HepG2 (cell line): ENCODE data around the gene ERMP1. TPM values are rescaled to one million over a fixed set of nuclear protein-coding genes. Genes with fewer than 3 reads are reported as not detected.
"Not testable (repeated sequence)": the region's sequence is repeated elsewhere in the genome, so short reads cannot be mapped to it uniquely, and the experiment has no call there.

Experiments
- HNF4G ChIP-seq, 2 experiments: sonication (generic) in 1 of 2; formaldehyde crosslinking in 1 of 2; IDR thresholded peaks; 2 replicates each; pipeline versions ENCODE4 v1.4.0 to v1.6.1; 2011 to 2020; ENCODE audit warnings: borderline replicate concordance in 2 of 2, low read depth in 2 of 2, mild to moderate bottlenecking in 2 of 2, low read length in 1 of 2, missing genetic modification reagents in 1 of 2, moderate library complexity in 1 of 2
- ISL2 ChIP-seq: sonication (generic); formaldehyde crosslinking; IDR thresholded peaks from 2 replicates; pipeline ENCODE4 v1.5.0; 2020; ENCODE audit warnings: missing genetic modification reagents
- KAT8 ChIP-seq: IDR thresholded peaks from 2 replicates; pipeline ENCODE4 v1.6.1; 2016; ENCODE audit warnings: missing genetic modification reagents, missing compliant biosample characterization
- NCOA1 ChIP-seq: sonication (generic); formaldehyde crosslinking; IDR thresholded peaks from 2 replicates; pipeline ENCODE4 v1.9.0; 2021; ENCODE audit warnings: missing genetic modification reagents
- NCOR1 ChIP-seq: fragments of 200-600 bp; sonication (generic); IDR thresholded peaks from 2 replicates; pipeline ENCODE4 v1.7.0; 2017; ENCODE audit warnings: antibody characterized with exemption, low read length, borderline replicate concordance
- NR2C2 ChIP-seq: sonication (generic); formaldehyde crosslinking; IDR thresholded peaks from 2 replicates; pipeline ENCODE4 v1.4.0; 2020; ENCODE audit warnings: missing genetic modification reagents, mild to moderate bottlenecking, moderate library complexity, borderline replicate concordance
- NRL ChIP-seq: sonication (generic); formaldehyde crosslinking; IDR thresholded peaks from 2 replicates; pipeline ENCODE4 v1.5.0; 2020; ENCODE audit warnings: missing genetic modification reagents, mild to moderate bottlenecking, moderate library complexity, borderline replicate concordance
- POGZ ChIP-seq: sonication (generic); formaldehyde crosslinking; IDR thresholded peaks from 2 replicates; pipeline ENCODE4 v1.4.0; 2020; ENCODE audit warnings: mild to moderate bottlenecking, missing genetic modification reagents
- PPARG ChIP-seq: conservative IDR thresholded peaks from 2 replicates; pipeline ENCODE4 v1.6.1; 2016; ENCODE audit warnings: missing biosample characterization, missing genetic modification reagents
- REPIN1 ChIP-seq: sonication (generic); formaldehyde crosslinking; IDR thresholded peaks from 2 replicates; pipeline ENCODE4 v1.8.0; 2022; ENCODE audit warnings: missing genetic modification reagents, low read depth, mild to moderate bottlenecking, borderline replicate concordance
- SOX6 ChIP-seq, 2 experiments: fragments of 450-650 bp in 1 of 2; sonication (generic) in 1 of 2; formaldehyde crosslinking in 1 of 2; IDR thresholded peaks; 2 replicates each; pipeline versions ENCODE4 v1.4.0 to v1.6.1; 2017 to 2020; ENCODE audit warnings: antibody characterized with exemption in 1 of 2, mild to moderate bottlenecking in 1 of 2, missing genetic modification reagents in 1 of 2
- ZNF12 ChIP-seq: sonication (generic); formaldehyde crosslinking; IDR thresholded peaks from 2 replicates; pipeline ENCODE4 v1.5.0; 2020; ENCODE audit warnings: missing genetic modification reagents
- ZNF350 ChIP-seq: sonication (generic); formaldehyde crosslinking; IDR thresholded peaks from 2 replicates; pipeline ENCODE4 v1.4.0; 2020; ENCODE audit warnings: mild to moderate bottlenecking, low read depth, missing genetic modification reagents, borderline replicate concordance
- ZNF749 ChIP-seq: sonication (generic); formaldehyde crosslinking; IDR thresholded peaks from 2 replicates; pipeline ENCODE4 v1.8.0; 2022; ENCODE audit warnings: mild to moderate bottlenecking, missing genetic modification reagents, moderate library complexity, borderline replicate concordance
- ZSCAN31 ChIP-seq: sonication (generic); formaldehyde crosslinking; IDR thresholded peaks from 2 replicates; pipeline ENCODE4 v1.5.0; 2020; ENCODE audit warnings: low read depth, mild to moderate bottlenecking, missing genetic modification reagents
- polyA plus RNA-seq, 8 experiments: library from polyadenylated mRNA; depleted of rRNA in 3 of 8; stranded (reverse) in 7 of 8; unstranded in 1 of 8; fragments of >200 nt; fragmentation: Illumina TruSeq in 4 of 8; extraction: Trizol in 4 of 8; gene quantifications; 2 replicates each; pipeline versions ENCODE4 v1.2.1 to v1.2.3, GENCODE V29; 2011 to 2016; ENCODE audit warnings: low read depth in 4 of 8, missing spikeins in 1 of 8, mixed read lengths in 1 of 8; ENCODE audit not compliant: insufficient read depth in 1 of 8
- total RNA-seq, 5 experiments: library from RNA; depleted of rRNA; stranded (reverse); fragments of >200 nt; fragmentation: Illumina TruSeq; extraction: Trizol; gene quantifications; 2 replicates each; pipeline ENCODE4 v1.2.3, GENCODE V29; 2016; ENCODE audit warnings: low read depth in 1 of 5
- TF ChIP-seq, protein P1 (sequence below): IDR thresholded peaks from 2 replicates; pipeline ENCODE4 v1.4.0; 2020; ENCODE audit warnings: mild to moderate bottlenecking, missing genetic modification reagents
- TF ChIP-seq, protein P2 (sequence below): IDR thresholded peaks from 2 replicates; pipeline ENCODE4 v1.6.1; 2016; ENCODE audit warnings: low read depth, borderline replicate concordance
- TF ChIP-seq, protein P3 (sequence below): IDR thresholded peaks from 2 replicates; pipeline ENCODE4 v1.6.1; 2016; ENCODE audit warnings: mild to moderate bottlenecking
- TF ChIP-seq, protein P4 (sequence below): sonication (generic); formaldehyde crosslinking; conservative IDR thresholded peaks from 2 replicates; pipeline ENCODE4 v1.8.1; 2023; ENCODE audit warnings: missing genetic modification reagents

The ERMP1 gene
- total and polyA plus RNA-seq, 2 of the 13 experiments (the other 11 are each of a cell fraction or from before 2014, with no cell fraction given) = 40.9 to 65.4 TPM

DNA sequence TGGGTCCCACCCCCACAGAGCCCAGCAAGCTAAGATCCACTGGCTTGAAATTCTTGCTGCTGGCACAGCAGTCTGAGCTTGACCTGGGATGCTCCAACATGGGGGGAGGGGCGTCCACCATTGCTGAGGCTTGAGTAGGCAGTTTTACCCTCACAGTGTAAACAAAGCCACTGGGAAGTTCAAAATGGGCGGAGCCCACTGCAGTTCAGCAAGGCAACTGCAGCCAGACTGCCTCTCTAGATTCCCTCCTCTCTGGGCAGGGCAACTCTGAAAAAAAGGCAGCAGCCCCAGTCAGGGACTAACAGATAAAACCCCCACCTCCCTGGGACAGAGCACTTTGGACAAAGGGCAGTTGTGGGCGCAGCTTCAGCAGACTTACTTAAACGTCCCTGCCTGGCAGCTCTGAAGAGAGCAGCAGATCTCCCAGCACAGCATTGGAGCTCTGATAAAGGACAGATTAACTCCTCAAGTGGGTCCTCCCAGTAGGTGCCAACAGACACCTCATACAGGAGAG, 53.2 kb downstream of the ERMP1 start (continued):
- TF ChIP-seq, protein P1, sequence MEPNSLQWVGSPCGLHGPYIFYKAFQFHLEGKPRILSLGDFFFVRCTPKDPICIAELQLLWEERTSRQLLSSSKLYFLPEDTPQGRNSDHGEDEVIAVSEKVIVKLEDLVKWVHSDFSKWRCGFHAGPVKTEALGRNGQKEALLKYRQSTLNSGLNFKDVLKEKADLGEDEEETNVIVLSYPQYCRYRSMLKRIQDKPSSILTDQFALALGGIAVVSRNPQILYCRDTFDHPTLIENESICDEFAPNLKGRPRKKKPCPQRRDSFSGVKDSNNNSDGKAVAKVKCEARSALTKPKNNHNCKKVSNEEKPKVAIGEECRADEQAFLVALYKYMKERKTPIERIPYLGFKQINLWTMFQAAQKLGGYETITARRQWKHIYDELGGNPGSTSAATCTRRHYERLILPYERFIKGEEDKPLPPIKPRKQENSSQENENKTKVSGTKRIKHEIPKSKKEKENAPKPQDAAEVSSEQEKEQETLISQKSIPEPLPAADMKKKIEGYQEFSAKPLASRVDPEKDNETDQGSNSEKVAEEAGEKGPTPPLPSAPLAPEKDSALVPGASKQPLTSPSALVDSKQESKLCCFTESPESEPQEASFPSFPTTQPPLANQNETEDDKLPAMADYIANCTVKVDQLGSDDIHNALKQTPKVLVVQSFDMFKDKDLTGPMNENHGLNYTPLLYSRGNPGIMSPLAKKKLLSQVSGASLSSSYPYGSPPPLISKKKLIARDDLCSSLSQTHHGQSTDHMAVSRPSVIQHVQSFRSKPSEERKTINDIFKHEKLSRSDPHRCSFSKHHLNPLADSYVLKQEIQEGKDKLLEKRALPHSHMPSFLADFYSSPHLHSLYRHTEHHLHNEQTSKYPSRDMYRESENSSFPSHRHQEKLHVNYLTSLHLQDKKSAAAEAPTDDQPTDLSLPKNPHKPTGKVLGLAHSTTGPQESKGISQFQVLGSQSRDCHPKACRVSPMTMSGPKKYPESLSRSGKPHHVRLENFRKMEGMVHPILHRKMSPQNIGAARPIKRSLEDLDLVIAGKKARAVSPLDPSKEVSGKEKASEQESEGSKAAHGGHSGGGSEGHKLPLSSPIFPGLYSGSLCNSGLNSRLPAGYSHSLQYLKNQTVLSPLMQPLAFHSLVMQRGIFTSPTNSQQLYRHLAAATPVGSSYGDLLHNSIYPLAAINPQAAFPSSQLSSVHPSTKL (CRISPR knock-in tag) = peak; percentile 65
- TF ChIP-seq ZNF12 = peak; percentile 56; the same call in 1 of the 2 replicates
- TF ChIP-seq REPIN1 (CRISPR knock-in tag) = peak; percentile 23; the same call in 1 of the 2 replicates
- TF ChIP-seq POGZ (CRISPR knock-in tag) = peak; percentile 64; the same call in 1 of the 2 replicates
- TF ChIP-seq, protein P2, sequence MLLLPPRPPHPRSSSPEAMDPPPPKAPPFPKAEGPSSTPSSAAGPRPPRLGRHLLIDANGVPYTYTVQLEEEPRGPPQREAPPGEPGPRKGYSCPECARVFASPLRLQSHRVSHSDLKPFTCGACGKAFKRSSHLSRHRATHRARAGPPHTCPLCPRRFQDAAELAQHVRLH (CRISPR knock-in tag) = 0 out of 2 replicates have a peak, but pooled peaks have one; percentile 31
- TF ChIP-seq NR2C2 = peak; percentile 34; the same call in 1 of the 2 replicates
- TF ChIP-seq, protein P3, sequence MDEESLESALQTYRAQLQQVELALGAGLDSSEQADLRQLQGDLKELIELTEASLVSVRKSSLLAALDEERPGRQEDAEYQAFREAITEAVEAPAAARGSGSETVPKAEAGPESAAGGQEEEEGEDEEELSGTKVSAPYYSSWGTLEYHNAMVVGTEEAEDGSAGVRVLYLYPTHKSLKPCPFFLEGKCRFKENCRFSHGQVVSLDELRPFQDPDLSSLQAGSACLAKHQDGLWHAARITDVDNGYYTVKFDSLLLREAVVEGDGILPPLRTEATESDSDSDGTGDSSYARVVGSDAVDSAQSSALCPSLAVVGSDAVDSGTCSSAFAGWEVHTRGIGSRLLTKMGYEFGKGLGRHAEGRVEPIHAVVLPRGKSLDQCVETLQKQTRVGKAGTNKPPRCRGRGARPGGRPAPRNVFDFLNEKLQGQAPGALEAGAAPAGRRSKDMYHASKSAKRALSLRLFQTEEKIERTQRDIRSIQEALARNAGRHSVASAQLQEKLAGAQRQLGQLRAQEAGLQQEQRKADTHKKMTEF = 0 out of 2 replicates have a peak, but pooled peaks have one; percentile 45
- peak; percentile 58; the same call in 1 of the 2 replicates for TF ChIP-seq NRL
- TF ChIP-seq HNF4G (IDR thresholded peaks at IDR 0.05; ENCODE audit: borderline replicate concordance, low read depth, low read length) = peak; percentile 49; the same call in 1 of the 2 replicates
- not testable (repeated sequence) for TF ChIP-seq HNF4G (CRISPR knock-in tag; IDR thresholded peaks at IDR 0.05; ENCODE audit: borderline replicate concordance, low read depth); SOX6 (IDR thresholded peaks at IDR 0.05)
- peak; percentile 53; the same call in 1 of the 2 replicates for TF ChIP-seq ZSCAN31 (CRISPR knock-in tag)
- 0 out of 2 replicates have a peak, but pooled peaks have one; percentile 40 for TF ChIP-seq NCOA1 (CRISPR knock-in tag)
- peak; percentile 32; the same call in 1 of the 2 replicates for TF ChIP-seq ZNF350 (CRISPR knock-in tag)
- peak; percentile 35; the same call in 1 of the 2 replicates for TF ChIP-seq KAT8 (CRISPR knock-in tag)
- TF ChIP-seq ISL2 (CRISPR knock-in tag) = peak; percentile 36; the same call in 1 of the 2 replicates
- TF ChIP-seq, protein P4, sequence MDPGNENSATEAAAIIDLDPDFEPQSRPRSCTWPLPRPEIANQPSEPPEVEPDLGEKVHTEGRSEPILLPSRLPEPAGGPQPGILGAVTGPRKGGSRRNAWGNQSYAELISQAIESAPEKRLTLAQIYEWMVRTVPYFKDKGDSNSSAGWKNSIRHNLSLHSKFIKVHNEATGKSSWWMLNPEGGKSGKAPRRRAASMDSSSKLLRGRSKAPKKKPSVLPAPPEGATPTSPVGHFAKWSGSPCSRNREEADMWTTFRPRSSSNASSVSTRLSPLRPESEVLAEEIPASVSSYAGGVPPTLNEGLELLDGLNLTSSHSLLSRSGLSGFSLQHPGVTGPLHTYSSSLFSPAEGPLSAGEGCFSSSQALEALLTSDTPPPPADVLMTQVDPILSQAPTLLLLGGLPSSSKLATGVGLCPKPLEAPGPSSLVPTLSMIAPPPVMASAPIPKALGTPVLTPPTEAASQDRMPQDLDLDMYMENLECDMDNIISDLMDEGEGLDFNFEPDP (CRISPR knock-in tag) = 0 out of 2 replicates have a peak, but pooled peaks have one; percentile 15
- TF ChIP-seq ZNF749 (CRISPR knock-in tag) = peak; percentile 52; the same call in 1 of the 2 replicates
- TF ChIP-seq PPARG (CRISPR knock-in tag) = 0 out of 2 replicates have a peak, but pooled peaks have one; percentile 18
- TF ChIP-seq SOX6 (CRISPR knock-in tag; IDR thresholded peaks at IDR 0.05) = peak; percentile 56; the same call in 1 of the 2 replicates
- peak; percentile 62; the same call in 1 of the 2 replicates for TF ChIP-seq NCOR1
